Measurements from ENCODE around the gene NKX2-3.

NKX2-3 gene

GRCh38 chr10:99540657-99541531 is 8.2 kb downstream of the NKX2-3 start:
- Mint-ChIP-seq H3K36me3 (no peaks in the 10 kb centered on the region), H3K4me3 (no peak overlapping the region), H3K27me3 (peaks cover 92% of the 10 kb centered on the region), H3K27ac (no peak overlapping the region), H3K9me3 (no peaks in the 10 kb centered on the region), H3K4me1 (peaks cover 12% of the 10 kb centered on the region)
- no peak for DNase-seq
- CTCF ChIA-PET, result interaction anchor here (0.8 kb wide), 1 partner anchor 1371 kb away, joined by 5 read pairs; no protein-coding TSS in a partner anchor

- no peaks in the 10 kb centered on the region for H3K36me3 Mint-ChIP-seq
- no peak overlapping the region for H3K4me3 Mint-ChIP-seq
- CTCF ChIA-PET, result interaction anchor here (0.6 to 1.8 kb wide), 2 partner anchors 135 to 152 kb away, joined by 4 to 5 read pairs; no protein-coding TSS in a partner anchor
- peaks cover 2% of the 10 kb centered on the region for H3K4me1 Mint-ChIP-seq
- peaks cover 82% of the 10 kb centered on the region for H3K27me3 Mint-ChIP-seq
- DNase-seq, result no peak
- no peaks in the 10 kb centered on the region for H3K9me3 Mint-ChIP-seq
- no peak overlapping the region for H3K27ac Mint-ChIP-seq
These were observed 11.6 kb downstream of the NKX2-3 start for GRCh38 chr10:99544322-99544721.

GRCh38 chr10:99548041-99548530 is 15.3 kb downstream of the NKX2-3 start:
- Mint-ChIP-seq H3K36me3 (no peaks in the 10 kb centered on the region), H3K9me3 (no peaks in the 10 kb centered on the region), H3K4me1 (no peaks in the 10 kb centered on the region), H3K4me3 (no peak overlapping the region), H3K27ac (no peak overlapping the region), H3K27me3 (peaks cover 79% of the 10 kb centered on the region)
- no peak for DNase-seq
- CTCF ChIA-PET, result interaction anchor here (0.9 to 4.3 kb wide), 5 partner anchors 13 to 159 kb away, joined by 3 to 22 read pairs (median 3); no protein-coding TSS in a partner anchor

- no peaks in the 10 kb centered on the region for H3K36me3 Mint-ChIP-seq
- peaks cover 5% of the 10 kb centered on the region for H3K4me1 Mint-ChIP-seq
- no peaks in the 10 kb centered on the region for H3K9me3 Mint-ChIP-seq
- H3K4me3 Mint-ChIP-seq, result no peak overlapping the region
- CTCF ChIA-PET, result interaction anchor here (0.9 to 4.3 kb wide), 2 partner anchors 9 to 115 kb away, joined by 4 to 22 read pairs; no protein-coding TSS in a partner anchor
- DNase-seq, result no peak
- no peak overlapping the region for H3K27ac Mint-ChIP-seq
- peaks cover 79% of the 10 kb centered on the region for H3K27me3 Mint-ChIP-seq
These were observed 18.4 kb downstream of the NKX2-3 start for GRCh38 chr10:99551158-99551557.

GRCh38 chr10:99551616-99552015 is 18.9 kb downstream of the NKX2-3 start:
- Mint-ChIP-seq H3K27me3 (peaks cover 79% of the 10 kb centered on the region), H3K4me1 (peaks cover 6% of the 10 kb centered on the region), H3K36me3 (no peaks in the 10 kb centered on the region), H3K4me3 (no peak overlapping the region), H3K27ac (no peak overlapping the region), H3K9me3 (no peaks in the 10 kb centered on the region)
- CTCF ChIA-PET, result no interaction called here
- DNase-seq, result no peak

GRCh38 chr10:99555371-99555770 is 22.6 kb downstream of the NKX2-3 start:
- Mint-ChIP-seq H3K36me3 (no peaks in the 10 kb centered on the region), H3K27ac (no peak overlapping the region), H3K27me3 (peaks cover 74% of the 10 kb centered on the region), H3K4me1 (peaks cover 6% of the 10 kb centered on the region), H3K4me3 (no peak overlapping the region), H3K9me3 (no peaks in the 10 kb centered on the region)
- DNase-seq, result no peak
- CTCF ChIA-PET, result no interaction called here

- CTCF ChIA-PET, result interaction anchor here (0.5 kb wide), 1 partner anchor 56 kb away, joined by 3 read pairs; no protein-coding TSS in a partner anchor
- DNase-seq, result no peak
- no peak overlapping the region for H3K27ac Mint-ChIP-seq
- H3K4me1 Mint-ChIP-seq, result peaks cover 6% of the 10 kb centered on the region
- no peaks in the 10 kb centered on the region for H3K36me3 Mint-ChIP-seq
- peaks cover 69% of the 10 kb centered on the region for H3K27me3 Mint-ChIP-seq
- H3K9me3 Mint-ChIP-seq, result no peaks in the 10 kb centered on the region
- H3K4me3 Mint-ChIP-seq, result no peak overlapping the region
These were observed 23.2 kb downstream of the NKX2-3 start for GRCh38 chr10:99555825-99556523.

GRCh38 chr10:99557044-99557443 is 24.3 kb downstream of the NKX2-3 start:
- Mint-ChIP-seq H3K36me3 (no peaks in the 10 kb centered on the region), H3K9me3 (no peaks in the 10 kb centered on the region), H3K27me3 (peaks cover 62% of the 10 kb centered on the region), H3K4me3 (no peak overlapping the region), H3K27ac (no peak overlapping the region), H3K4me1 (peaks cover 6% of the 10 kb centered on the region)
- DNase-seq, result no peak
- CTCF ChIA-PET, result interaction anchor here (1.1 to 1.2 kb wide), 2 partner anchors 54 to 122 kb away, joined by 3 to 6 read pairs; no protein-coding TSS in a partner anchor

GRCh38 chr10:99558708-99559107 is 26.0 kb downstream of the NKX2-3 start:
- H3K9me3 Mint-ChIP-seq, result no peaks in the 10 kb centered on the region
- no peak overlapping the region for H3K4me3 Mint-ChIP-seq
- no peak for DNase-seq
- H3K4me1 Mint-ChIP-seq, result peaks cover 6% of the 10 kb centered on the region
- H3K27me3 Mint-ChIP-seq, result peaks cover 61% of the 10 kb centered on the region
- no peaks in the 10 kb centered on the region for H3K36me3 Mint-ChIP-seq
- CTCF ChIA-PET, result interaction anchor here (0.6 to 5.1 kb wide), 7 partner anchors 26 to 1289 kb away, joined by 3 to 40 read pairs (median 4); no protein-coding TSS in a partner anchor
- no peak overlapping the region for H3K27ac Mint-ChIP-seq

- H3K36me3 Mint-ChIP-seq, result no peaks in the 10 kb centered on the region
- DNase-seq, result peak; percentile 57
- no peaks in the 10 kb centered on the region for H3K9me3 Mint-ChIP-seq
- peaks cover 6% of the 10 kb centered on the region for H3K4me1 Mint-ChIP-seq
- H3K4me3 Mint-ChIP-seq, result no peak overlapping the region
- CTCF ChIA-PET, result interaction anchor here (0.6 to 5.1 kb wide), 18 partner anchors 10 to 172 kb away, joined by 3 to 40 read pairs (median 3); no protein-coding TSS in a partner anchor
- peaks cover 43% of the 10 kb centered on the region for H3K27me3 Mint-ChIP-seq
- H3K27ac Mint-ChIP-seq, result no peak overlapping the region
These were observed 27.8 kb downstream of the NKX2-3 start for GRCh38 chr10:99560277-99561126.

GRCh38 chr10:99562631-99563030 is 29.9 kb downstream of the NKX2-3 start:
- H3K36me3 Mint-ChIP-seq, result no peaks in the 10 kb centered on the region
- CTCF ChIA-PET, result interaction anchor here (5.1 kb wide), 1 partner anchor 49 kb away, joined by 40 read pairs; no protein-coding TSS in a partner anchor
- no peak for DNase-seq
- H3K27ac Mint-ChIP-seq, result no peak overlapping the region
- no peaks in the 10 kb centered on the region for H3K9me3 Mint-ChIP-seq
- no peaks in the 10 kb centered on the region for H3K4me1 Mint-ChIP-seq
- H3K4me3 Mint-ChIP-seq, result no peak overlapping the region
- peaks cover 39% of the 10 kb centered on the region for H3K27me3 Mint-ChIP-seq

GRCh38 chr10:99564361-99564760 is 31.6 kb downstream of the NKX2-3 start:
- CTCF ChIA-PET, result no interaction called here
- no peaks in the 10 kb centered on the region for H3K36me3 Mint-ChIP-seq
- no peaks in the 10 kb centered on the region for H3K4me1 Mint-ChIP-seq
- no peak overlapping the region for H3K27ac Mint-ChIP-seq
- H3K27me3 Mint-ChIP-seq, result peaks cover 36% of the 10 kb centered on the region
- H3K4me3 Mint-ChIP-seq, result no peak overlapping the region
- H3K9me3 Mint-ChIP-seq, result no peaks in the 10 kb centered on the region
- DNase-seq, result no peak

- H3K27ac Mint-ChIP-seq, result no peak overlapping the region
- CTCF ChIA-PET, result no interaction called here
- no peaks in the 10 kb centered on the region for H3K9me3 Mint-ChIP-seq
- H3K4me1 Mint-ChIP-seq, result no peaks in the 10 kb centered on the region
- DNase-seq, result no peak
- H3K4me3 Mint-ChIP-seq, result no peak overlapping the region
- no peaks in the 10 kb centered on the region for H3K36me3 Mint-ChIP-seq
- peaks cover 36% of the 10 kb centered on the region for H3K27me3 Mint-ChIP-seq
These were observed 32.4 kb downstream of the NKX2-3 start for GRCh38 chr10:99565166-99565565.
